Ectodermal cell (in vitro differentiated cells): ENCODE results near the gene KIAA1328. TPM values are rescaled to one million over a fixed set of nuclear protein-coding genes. Genes with fewer than 3 reads are reported as not detected.

ENCODE experiments used
- H3K27ac ChIP-seq: 2 replicates; pipeline ENCODE4 v1.7.0; 2013; ENCODE audit warnings: mild to moderate bottlenecking, low read depth, low read length; ENCODE audit not compliant: insufficient read depth, poor library complexity, severe bottlenecking
- H3K27me3 ChIP-seq: 2 replicates; pipeline ENCODE4 v1.7.0; 2013; ENCODE audit warnings: mild to moderate bottlenecking, low read length; ENCODE audit not compliant: insufficient read depth, control insufficient read depth, poor library complexity, severe bottlenecking
- H3K36me3 ChIP-seq: one replicate; pipeline ENCODE4 v1.7.0; 2013; ENCODE audit warnings: low read length; ENCODE audit not compliant: control insufficient read depth, insufficient read depth
- H3K4me1 ChIP-seq: one replicate; pipeline ENCODE4 v1.7.0; 2013; ENCODE audit warnings: low read length; ENCODE audit not compliant: control insufficient read depth, insufficient read depth
- H3K4me3 ChIP-seq: 2 replicates; pipeline ENCODE4 v1.7.0; 2013; ENCODE audit warnings: low read depth, low read length, control low read depth; ENCODE audit not compliant: insufficient read depth
- H3K9me3 ChIP-seq: 2 replicates; pipeline ENCODE4 v1.7.0; 2013; ENCODE audit warnings: mild to moderate bottlenecking, low read length, moderate library complexity; ENCODE audit not compliant: control insufficient read depth
- WGBS, 2 experiments: methylation state at CpG; one replicate each; pipeline ENCODE4 v1.1.7; 2013; ENCODE audit warnings: missing lambda C conversion rate in 2 of 2; 5-methylcytosine and 5-hydroxymethylcytosine counted together
- polyA plus RNA-seq, 4 experiments: library from polyadenylated mRNA; stranded (reverse); fragments of 50-300 nt; gene quantifications; one replicate each; pipeline ENCODE4 v1.2.3, GENCODE V29; 2013

Gene KIAA1328
- 9.2 TPM for polyA plus RNA-seq (2013, experiment 1 of 4)
- 8.0 TPM for polyA plus RNA-seq (2013, experiment 2 of 4)
- polyA plus RNA-seq (2013, experiment 3 of 4): 7.4 TPM
- 7.9 TPM for polyA plus RNA-seq (2013, experiment 4 of 4)

DNA sequence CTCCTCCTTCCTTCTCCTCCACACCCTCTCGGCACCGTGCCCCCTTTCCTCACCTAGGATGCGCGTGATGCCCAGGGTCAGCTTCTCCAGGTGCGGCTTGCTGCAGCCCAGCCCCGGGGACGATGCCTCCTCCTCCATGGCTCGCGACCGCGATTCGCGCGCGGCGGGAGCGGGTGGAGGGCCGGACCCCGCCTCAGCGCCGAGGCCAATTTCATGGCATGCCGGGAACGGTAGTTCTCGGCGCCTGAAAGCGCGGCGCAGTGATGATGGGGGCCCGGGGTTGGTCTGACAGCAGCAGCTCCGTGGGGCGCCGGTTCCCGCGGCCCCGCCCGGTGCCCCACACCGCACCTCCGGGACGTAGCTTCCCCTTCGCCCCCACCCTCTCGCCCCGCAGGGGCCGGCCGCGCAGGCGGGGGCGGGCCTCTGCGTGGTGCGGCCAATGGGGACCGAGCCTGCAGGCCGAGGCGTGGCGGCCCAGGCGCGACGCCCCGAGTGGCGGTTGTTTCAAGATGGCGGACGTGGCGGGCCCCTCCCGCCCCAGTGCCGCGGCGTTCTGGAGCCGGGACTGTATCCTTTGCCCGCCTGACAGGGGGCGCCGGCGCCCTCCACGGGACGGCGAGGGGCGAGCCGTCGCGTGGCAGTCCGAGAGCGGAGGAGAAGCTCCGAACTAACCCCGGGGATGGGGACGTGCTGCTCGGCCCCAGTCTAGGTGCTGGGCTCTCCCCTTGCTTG is at the start of gene KIAA1328, which contains the start of gene TPGS2:
KIAA1328 (plus strand) TSS at position 498 of the 732 bp plus-strand sequence; CDS start at position 510, 12 bp downstream.
TPGS2 (minus strand) TSS at position 373 of the 732 bp plus-strand sequence; CDS start at position 138, 235 bp downstream.
- H3K4me1 ChIP-seq: no peaks in the 10 kb centered on the region
- 0% methylated on average over 83 of the region's 83 CpGs for WGBS, 2 experiments
- H3K27me3 ChIP-seq: no peaks in the 10 kb centered on the region
- H3K27ac ChIP-seq: peak within 1 kb of the TSS; percentile 76
- no peaks in the 10 kb centered on the region for H3K9me3 ChIP-seq
- peaks cover 8% of the 10 kb centered on the region for H3K36me3 ChIP-seq
- H3K4me3 ChIP-seq: peak within 1 kb of the TSS; percentile 84

DNA sequence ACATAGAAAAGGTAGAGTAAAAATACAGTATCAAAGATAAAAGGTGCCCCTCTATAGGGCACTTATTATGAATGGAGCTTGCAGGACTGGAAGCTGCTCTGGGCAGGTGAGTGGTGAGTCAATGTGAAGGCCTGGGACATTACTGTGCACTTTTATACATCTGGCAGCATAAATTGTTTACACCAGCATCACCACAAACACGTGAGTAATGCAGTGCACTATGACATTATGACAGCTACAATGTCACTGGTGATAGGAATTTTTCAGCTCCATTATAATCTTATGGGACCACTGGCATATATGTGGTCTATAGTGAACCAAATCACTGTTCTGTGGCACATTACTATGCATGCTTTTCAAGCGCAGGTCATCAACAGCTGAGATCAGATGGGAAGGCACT is 48.2 kb upstream of the KIAA1328 start:
- H3K4me1 ChIP-seq: no peaks in the 10 kb centered on the region
- H3K9me3 ChIP-seq: no peaks in the 10 kb centered on the region
- WGBS, 2 experiments: 92 to 94% methylated on average over 2 of the region's 2 CpGs

DNA sequence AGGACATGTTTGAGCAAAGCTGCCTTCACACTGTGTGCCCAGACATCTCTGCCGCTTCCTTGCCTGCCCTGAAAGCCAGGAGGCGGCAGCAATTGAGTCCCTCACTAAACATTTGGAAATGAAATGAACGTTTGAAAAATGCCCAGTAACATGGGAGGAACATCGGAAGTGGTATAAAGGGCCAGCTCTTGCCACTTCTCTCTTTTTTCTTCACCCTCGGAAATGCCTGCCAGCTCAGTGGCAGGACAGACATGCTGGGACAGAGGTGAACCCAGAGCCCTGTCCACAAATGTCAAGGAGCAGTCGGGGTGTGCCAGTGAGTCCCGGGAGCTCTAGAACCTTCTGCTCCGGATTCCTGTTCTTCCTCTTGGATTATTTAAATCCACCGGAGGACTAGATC is 46.2 kb upstream of the KIAA1328 start:
- 94% methylated on average over 9 of the region's 9 CpGs for WGBS, 2 experiments
- peaks cover 11% of the 10 kb centered on the region for H3K4me1 ChIP-seq
- no peaks in the 10 kb centered on the region for H3K36me3 ChIP-seq
- H3K4me3 ChIP-seq: no peak overlapping the region
- no peaks in the 10 kb centered on the region for H3K9me3 ChIP-seq
- H3K27ac ChIP-seq: no peak overlapping the region
- H3K27me3 ChIP-seq: no peaks in the 10 kb centered on the region

More for the DNA sequence above, 48.2 kb upstream of the KIAA1328 start:
- Histone ChIP-seq H3K27me3 (no peaks in the 10 kb centered on the region), H3K36me3 (no peaks in the 10 kb centered on the region), H3K4me3 (no peak overlapping the region), H3K27ac (no peak overlapping the region)

DNA sequence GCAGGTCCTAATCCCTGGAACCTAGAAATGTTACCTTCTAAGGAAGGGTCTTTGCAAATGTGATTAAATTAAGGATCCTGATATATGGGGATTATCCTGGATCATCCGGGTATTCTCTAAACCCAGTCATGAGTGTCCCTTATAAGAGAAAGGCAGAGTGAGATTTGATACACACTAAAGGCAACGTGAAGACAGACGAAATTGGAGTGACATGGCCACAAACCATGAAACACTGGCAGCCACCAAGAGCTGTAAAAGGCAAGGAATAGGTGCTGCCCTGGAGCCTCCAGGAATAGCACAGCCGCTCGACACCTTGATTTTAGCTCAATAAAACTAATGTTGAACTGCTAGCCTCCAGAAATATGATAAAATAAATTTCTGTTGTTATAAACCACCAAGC is 45.1 kb upstream of the KIAA1328 start:
- H3K36me3 ChIP-seq: no peaks in the 10 kb centered on the region
- no peaks in the 10 kb centered on the region for H3K27me3 ChIP-seq
- peaks cover 11% of the 10 kb centered on the region for H3K4me1 ChIP-seq
- no peaks in the 10 kb centered on the region for H3K9me3 ChIP-seq
- no peak overlapping the region for H3K4me3 ChIP-seq
- no peak overlapping the region for H3K27ac ChIP-seq
- WGBS, 2 experiments: 88 to 95% methylated on average over 5 of the region's 5 CpGs

DNA sequence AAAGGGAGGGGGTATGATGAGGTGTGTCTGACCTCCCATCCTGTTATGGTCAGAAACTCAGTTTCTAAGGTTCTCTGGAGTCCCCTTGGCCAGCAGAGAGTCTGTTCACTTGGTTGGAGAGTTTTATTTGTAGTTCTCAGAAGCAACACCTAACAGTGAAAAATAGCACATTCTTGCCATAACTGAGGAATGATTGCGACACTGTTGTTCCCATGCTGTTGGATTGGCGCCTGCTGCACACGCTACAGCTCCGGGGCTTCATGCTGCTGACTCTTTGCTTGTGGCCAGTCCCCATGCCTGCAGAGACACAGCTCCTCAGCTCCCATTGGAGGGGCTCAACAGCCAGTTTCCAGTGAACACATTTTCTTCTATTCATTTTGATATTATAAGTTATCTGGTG is 42.2 kb upstream of the KIAA1328 start:
- H3K27ac ChIP-seq: no peak overlapping the region
- 92 to 94% methylated on average over 4 of the region's 4 CpGs for WGBS, 2 experiments
- no peak overlapping the region for H3K4me3 ChIP-seq
- H3K36me3 ChIP-seq: peaks cover 8% of the 10 kb centered on the region
- peaks cover 11% of the 10 kb centered on the region for H3K4me1 ChIP-seq
- H3K27me3 ChIP-seq: no peaks in the 10 kb centered on the region
- H3K9me3 ChIP-seq: no peaks in the 10 kb centered on the region

DNA sequence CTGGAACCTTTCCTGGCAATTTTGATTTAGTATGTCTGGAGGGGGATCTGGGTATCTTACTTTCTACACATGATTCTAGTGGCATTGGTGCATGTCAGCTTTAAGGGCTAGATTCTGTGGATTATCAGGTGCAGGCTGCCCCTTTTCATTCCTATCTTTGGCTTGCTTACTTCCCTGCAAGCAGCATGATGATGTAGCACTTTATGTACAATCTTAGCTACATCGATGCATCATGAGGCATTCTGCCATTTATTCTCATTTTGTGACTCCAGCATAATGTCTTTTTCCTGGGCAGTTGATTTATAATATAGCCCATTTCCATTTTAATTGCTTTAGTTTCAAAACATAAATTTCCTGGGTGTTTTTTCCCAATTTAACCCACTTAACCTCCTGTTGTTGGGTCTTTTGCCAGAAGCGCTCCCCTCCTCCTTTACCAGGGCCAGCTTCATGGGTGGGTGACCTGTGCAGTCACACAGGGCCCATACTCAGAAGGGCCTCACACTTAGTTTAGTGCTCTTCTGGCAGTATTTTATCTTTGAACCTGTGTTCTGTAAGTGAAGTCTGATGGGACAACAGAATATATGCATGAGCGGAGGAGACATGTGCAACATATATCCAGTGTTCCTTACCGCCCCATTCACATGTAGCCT is 36.2 kb upstream of the KIAA1328 start:
- H3K36me3 ChIP-seq: peaks cover 16% of the 10 kb centered on the region
- H3K4me3 ChIP-seq: no peak overlapping the region
- H3K9me3 ChIP-seq: no peaks in the 10 kb centered on the region
- no peaks in the 10 kb centered on the region for H3K4me1 ChIP-seq
- WGBS, 2 experiments: 94 to 100% methylated on average over 4 of the region's 4 CpGs
- no peak overlapping the region for H3K27ac ChIP-seq
- no peaks in the 10 kb centered on the region for H3K27me3 ChIP-seq

DNA sequence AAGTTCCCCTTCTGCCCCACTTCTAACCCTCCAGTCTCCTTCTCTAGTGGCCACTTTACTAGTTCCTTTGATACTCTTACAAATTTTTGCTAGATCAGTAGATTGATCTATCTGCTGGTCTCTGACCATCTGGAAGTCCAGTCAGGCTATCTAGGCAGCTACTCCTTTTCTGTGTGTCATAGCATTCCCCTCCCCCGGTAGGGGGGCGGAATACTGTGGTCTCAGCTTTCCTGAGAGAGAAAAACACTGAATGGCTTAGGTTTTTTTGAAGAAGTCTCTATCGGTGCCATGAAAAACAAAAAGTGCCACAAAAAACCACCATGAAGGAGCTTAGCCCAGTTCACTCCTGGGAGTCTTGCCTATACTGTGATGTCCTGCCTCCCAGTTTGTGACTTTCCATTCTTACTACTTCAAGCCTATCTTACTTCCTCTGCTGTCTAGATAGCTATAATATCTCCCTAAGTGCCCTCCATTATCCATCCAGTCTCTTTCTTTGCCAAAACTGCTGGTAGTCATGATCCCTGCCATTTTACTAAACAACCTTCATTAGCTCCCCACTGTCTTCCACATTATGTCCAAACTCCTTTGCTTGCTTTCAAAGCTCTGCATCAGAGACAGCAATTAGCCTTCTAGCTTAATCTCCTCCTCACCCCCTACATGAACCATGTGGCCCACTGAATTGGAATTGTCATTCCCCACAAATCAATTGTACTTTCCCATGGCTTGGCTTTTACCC is 30.0 kb upstream of the KIAA1328 start:
- Histone ChIP-seq H3K4me3 (no peak overlapping the region), H3K4me1 (peaks cover 15% of the 10 kb centered on the region), H3K9me3 (no peaks in the 10 kb centered on the region), H3K36me3 (peaks cover 30% of the 10 kb centered on the region), H3K27ac (peak overlapping the region; percentile 72), H3K27me3 (no peaks in the 10 kb centered on the region)
- 61 to 68% methylated on average over 3 of the region's 3 CpGs for WGBS, 2 experiments

DNA sequence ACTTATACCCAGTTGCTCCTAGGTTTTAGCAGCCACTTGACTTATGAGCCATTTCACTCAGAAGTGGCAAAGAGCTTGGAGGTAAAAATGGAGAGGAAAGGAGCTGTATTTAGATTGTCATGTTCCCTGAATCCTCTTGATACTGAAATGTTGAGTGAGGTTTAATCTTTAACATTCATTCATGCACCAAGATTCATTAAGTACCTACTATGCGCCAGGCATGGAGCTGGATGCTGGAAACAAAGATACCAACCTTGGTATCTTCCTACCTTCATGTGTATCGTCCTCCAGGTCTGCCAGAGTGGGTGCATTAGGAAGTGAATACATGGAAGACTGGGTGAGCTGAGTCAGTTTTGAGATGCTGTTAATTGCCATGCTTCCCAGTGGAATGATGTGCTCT is 23.8 kb upstream of the KIAA1328 start:
- Histone ChIP-seq H3K27ac (no peak overlapping the region), H3K27me3 (no peaks in the 10 kb centered on the region), H3K36me3 (peaks cover 46% of the 10 kb centered on the region), H3K4me3 (no peak overlapping the region), H3K4me1 (no peaks in the 10 kb centered on the region), H3K9me3 (no peaks in the 10 kb centered on the region)
- 92 to 98% methylated on average over 2 of the region's 2 CpGs for WGBS, 2 experiments

DNA sequence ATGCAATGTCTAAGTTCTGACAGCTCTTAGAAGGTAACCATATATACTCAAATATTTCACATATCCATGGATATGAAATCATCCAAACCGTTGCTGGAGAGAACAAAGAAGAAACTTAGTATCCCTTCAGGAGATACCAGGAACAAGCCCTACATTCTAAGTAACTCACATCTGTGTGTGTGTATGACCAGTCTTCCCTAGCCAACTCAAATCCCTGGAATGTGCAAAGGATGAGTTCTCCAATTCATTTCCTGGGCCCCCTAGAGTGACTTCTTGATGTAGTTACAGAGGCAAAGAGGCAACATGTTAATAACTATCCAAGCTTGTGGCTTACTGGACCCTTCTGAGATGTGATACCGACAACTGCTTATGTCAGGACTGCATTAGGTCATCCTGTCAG is 20.2 kb upstream of the KIAA1328 start:
- no peaks in the 10 kb centered on the region for H3K9me3 ChIP-seq
- H3K27me3 ChIP-seq: no peaks in the 10 kb centered on the region
- no peaks in the 10 kb centered on the region for H3K4me1 ChIP-seq
- WGBS, 2 experiments: 96 to 99% methylated on average over 2 of the region's 2 CpGs
- no peak overlapping the region for H3K4me3 ChIP-seq
- no peak overlapping the region for H3K27ac ChIP-seq
- H3K36me3 ChIP-seq: peaks cover 29% of the 10 kb centered on the region
